A673 (cell line): ENCODE data around the gene B3GNT3. TPM values are rescaled to one million over a fixed set of nuclear protein-coding genes. Genes with fewer than 3 reads are reported as not detected.

Source experiments
- BruUV-seq: library from RNA; stranded (reverse); fragments of 400-500 nt; replicated peaks from 2 replicates; lab custom pipeline; 2021; lab: Mats Ljungman, UMichigan
- CTCF ChIA-PET: fragments of 300-600 bp; sonication (Branson Sonifier 250); formaldehyde crosslinking; loops from one replicate; lab custom pipeline; 2022; ENCODE audit warnings: antibody characterized with exemption; lab: Charles Lee
- POLR2A ChIA-PET: fragments of 300-600 bp; sonication (Branson Sonifier 250); formaldehyde crosslinking; loops from one replicate; lab custom pipeline; 2022; ENCODE audit warnings: antibody characterized with exemption; ENCODE audit not compliant: low non-redundant PET; lab: Charles Lee
- DNase-seq: peaks from one replicate; pipeline ENCODE4 v3.0.0-alpha.2; 2015; ENCODE audit warnings: low spot score
- H3K27ac ChIP-seq: fragments of 200-600 bp; sonication (generic); 2 replicates; pipeline ENCODE4 v1.5.1; 2016; ENCODE audit warnings: mixed run types, low read depth, mild to moderate bottlenecking, mixed read lengths, antibody characterized with exemption, low read length; ENCODE audit not compliant: poor library complexity, severe bottlenecking
- H3K27me3 ChIP-seq: fragments of 200-600 bp; sonication (generic); replicated peaks from 2 replicates; pipeline ENCODE4 v1.6.1; 2017; ENCODE audit warnings: mixed run types, low read depth, mild to moderate bottlenecking, mixed read lengths, antibody characterized with exemption, low read length; ENCODE audit not compliant: insufficient read depth, poor library complexity
- H3K36me3 ChIP-seq: fragments of 200-600 bp; sonication (generic); 2 replicates; pipeline ENCODE4 v1.6.1; 2016; ENCODE audit warnings: mixed run types, mild to moderate bottlenecking, mixed read lengths, antibody characterized with exemption, low read length; ENCODE audit not compliant: insufficient read depth, poor library complexity, severe bottlenecking
- H3K4me1 ChIP-seq: fragments of 200-600 bp; sonication (generic); 2 replicates; pipeline ENCODE4 v1.6.1; 2017; ENCODE audit warnings: mixed run types, mild to moderate bottlenecking, mixed read lengths, antibody characterized with exemption, low read length; ENCODE audit not compliant: insufficient read depth, poor library complexity, severe bottlenecking
- H3K4me3 ChIP-seq: fragments of 200-600 bp; sonication (generic); 2 replicates; pipeline ENCODE4 v1.5.1; 2016; ENCODE audit warnings: low read depth, mixed run types, mild to moderate bottlenecking, mixed read lengths, low read length; ENCODE audit not compliant: poor library complexity, severe bottlenecking
- H3K9me3 ChIP-seq: fragments of 200-600 bp; sonication (generic); 2 replicates; pipeline ENCODE4 v1.6.1; 2016; ENCODE audit warnings: mixed run types, low read depth, mild to moderate bottlenecking, mixed read lengths, antibody characterized with exemption, low read length; ENCODE audit not compliant: poor library complexity, severe bottlenecking
- EZH2 ChIP-seq: fragments of 200-600 bp; sonication (generic); IDR thresholded peaks from 2 replicates; pipeline ENCODE4 v1.6.1; 2017; ENCODE audit warnings: borderline replicate concordance, low read depth, mild to moderate bottlenecking, mixed read lengths, antibody characterized with exemption, low read length; ENCODE audit not compliant: poor library complexity, severe bottlenecking
- intact Hi-C: fragments of 100-400 bp; cut with micrococcal nuclease; formaldehyde crosslinking; loops from one replicate; pipeline ENCODE4 v1.10.0; 2022; ENCODE audit not compliant: unreplicated experiment
- total RNA-seq: library from RNA; stranded (reverse); gene quantifications from 2 replicates; pipeline ENCODE4 v1.2.3, GENCODE V29; 2021
- TF ChIP-seq, protein P1 (sequence below): fragments of 300-800, 200-600 bp; sonication (generic); conservative IDR thresholded peaks from 2 replicates; pipeline ENCODE4 v1.5.1; 2017; ENCODE audit warnings: low read depth, mild to moderate bottlenecking, antibody characterized with exemption, low read length, moderate library complexity, mixed read lengths

Gene B3GNT3
- total RNA-seq, 1 experiment from 2014 or later: not detected

DNA sequence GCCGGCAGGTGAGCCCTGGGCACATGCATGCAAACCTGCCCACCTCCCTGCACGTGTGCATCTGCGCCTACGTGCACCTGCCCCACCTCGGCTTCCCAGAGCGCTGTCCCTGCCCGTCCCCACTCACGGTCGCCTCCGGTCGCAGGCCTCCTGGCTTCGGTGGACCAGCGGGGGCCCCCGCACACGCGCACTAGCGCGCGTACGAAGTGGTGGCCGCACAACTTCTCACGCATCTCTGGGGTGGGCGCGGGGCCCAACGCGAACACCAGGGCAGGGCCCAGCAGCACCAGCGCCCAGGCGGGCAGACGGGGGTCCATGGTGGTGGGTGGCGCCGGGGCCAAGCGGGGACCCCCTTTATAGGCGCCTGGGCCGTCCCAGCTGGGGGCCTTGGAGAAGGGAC lies 26.3 kb downstream of the B3GNT3 start, which contains the start of gene INSL3:
Gene INSL3, minus strand, starts transcription at position 330 of the 400 bp plus-strand sequence. Its CDS starts 13 bp downstream, at position 317.
- no peak for DNase-seq
- TF ChIP-seq, protein P1, sequence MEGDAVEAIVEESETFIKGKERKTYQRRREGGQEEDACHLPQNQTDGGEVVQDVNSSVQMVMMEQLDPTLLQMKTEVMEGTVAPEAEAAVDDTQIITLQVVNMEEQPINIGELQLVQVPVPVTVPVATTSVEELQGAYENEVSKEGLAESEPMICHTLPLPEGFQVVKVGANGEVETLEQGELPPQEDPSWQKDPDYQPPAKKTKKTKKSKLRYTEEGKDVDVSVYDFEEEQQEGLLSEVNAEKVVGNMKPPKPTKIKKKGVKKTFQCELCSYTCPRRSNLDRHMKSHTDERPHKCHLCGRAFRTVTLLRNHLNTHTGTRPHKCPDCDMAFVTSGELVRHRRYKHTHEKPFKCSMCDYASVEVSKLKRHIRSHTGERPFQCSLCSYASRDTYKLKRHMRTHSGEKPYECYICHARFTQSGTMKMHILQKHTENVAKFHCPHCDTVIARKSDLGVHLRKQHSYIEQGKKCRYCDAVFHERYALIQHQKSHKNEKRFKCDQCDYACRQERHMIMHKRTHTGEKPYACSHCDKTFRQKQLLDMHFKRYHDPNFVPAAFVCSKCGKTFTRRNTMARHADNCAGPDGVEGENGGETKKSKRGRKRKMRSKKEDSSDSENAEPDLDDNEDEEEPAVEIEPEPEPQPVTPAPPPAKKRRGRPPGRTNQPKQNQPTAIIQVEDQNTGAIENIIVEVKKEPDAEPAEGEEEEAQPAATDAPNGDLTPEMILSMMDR: no peak
- BruUV-seq: no TSS peak
- POLR2A ChIA-PET: no interaction called here
- Histone ChIP-seq H3K4me3 (no peak within 1 kb of the TSS), H3K36me3 (no peaks in the 10 kb centered on the region), H3K4me1 (no peaks in the 10 kb centered on the region), H3K27me3 (no peaks in the 10 kb centered on the region), H3K27ac (no peak within 1 kb of the TSS), H3K9me3 (no peaks in the 10 kb centered on the region)
- CTCF ChIA-PET: no interaction called here
- intact Hi-C loops: no loop called here

DNA sequence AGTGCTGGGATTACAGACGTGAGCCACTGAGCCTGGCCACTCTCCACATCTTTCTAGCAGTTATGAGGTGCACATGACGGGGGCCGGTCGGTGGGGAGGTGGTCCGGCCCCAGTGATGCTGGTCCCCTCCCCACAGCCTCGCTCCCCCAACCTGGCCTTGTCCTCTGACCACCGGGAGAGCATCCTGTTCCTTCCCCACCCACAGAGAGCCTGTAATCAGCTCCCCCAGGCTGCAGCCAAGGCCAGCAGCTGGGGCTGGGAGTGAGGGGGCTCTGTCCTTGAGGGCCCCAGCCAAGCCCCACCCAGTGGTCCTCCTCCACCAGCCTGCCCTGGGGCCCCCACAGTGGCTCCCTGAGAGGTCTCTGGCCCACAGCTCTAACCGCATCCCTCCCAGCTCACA lies 29.4 kb downstream of the B3GNT3 start:
- no peak overlapping the region for H3K4me3 ChIP-seq
- no peaks in the 10 kb centered on the region for H3K9me3 ChIP-seq
- no peaks in the 10 kb centered on the region for H3K27me3 ChIP-seq
- ChIA-PET POLR2A (no interaction called here), CTCF (no interaction called here)
- DNase-seq: no peak
- H3K27ac ChIP-seq: no peak overlapping the region
- H3K4me1 ChIP-seq: no peaks in the 10 kb centered on the region
- BruUV-seq: no TSS peak
- no peaks in the 10 kb centered on the region for H3K36me3 ChIP-seq
- TF ChIP-seq, protein P1: no peak
- no peak for TF ChIP-seq EZH2
- intact Hi-C loops: no loop called here

DNA sequence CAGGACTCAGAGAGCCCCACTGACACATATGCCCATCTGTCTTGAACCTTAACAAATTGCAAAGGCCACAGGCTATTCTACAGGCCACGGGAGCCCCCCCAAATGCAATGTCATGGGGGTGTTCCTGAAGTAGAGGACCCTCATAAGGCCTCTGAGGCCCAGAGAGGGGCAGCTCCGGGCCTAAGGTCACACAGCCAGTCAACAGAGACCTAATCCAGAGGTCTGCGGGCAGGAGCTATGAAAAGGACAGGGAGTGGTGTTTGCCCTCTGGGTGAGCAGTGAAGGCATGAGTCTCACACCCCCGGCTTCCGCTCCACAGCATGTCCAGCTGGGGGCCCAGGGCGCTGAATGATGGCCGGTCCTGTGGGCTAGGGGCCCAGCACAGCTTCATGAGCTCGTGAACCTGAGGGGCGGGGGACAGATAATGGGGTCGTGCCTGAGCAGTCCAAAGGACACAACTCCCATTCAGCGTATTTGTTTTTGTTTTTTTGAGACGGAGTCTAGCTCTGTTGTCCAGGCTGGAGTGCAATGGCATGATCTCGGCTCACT lies 31.6 kb downstream of the B3GNT3 start:
- Histone ChIP-seq H3K27me3 (no peaks in the 10 kb centered on the region), H3K9me3 (no peaks in the 10 kb centered on the region), H3K27ac (no peak overlapping the region), H3K4me3 (no peak overlapping the region), H3K4me1 (no peaks in the 10 kb centered on the region), H3K36me3 (no peaks in the 10 kb centered on the region)
- ChIA-PET CTCF (no interaction called here), POLR2A (no interaction called here)
- DNase-seq: no peak
- intact Hi-C loops: no loop called here
- no TSS peak for BruUV-seq
- TF ChIP-seq, protein P1: no peak
- no peak for TF ChIP-seq EZH2
